CD14-positive monocyte (primary cell): Measurements from ENCODE around the gene KNDC1. TPM values are rescaled to one million over a fixed set of nuclear protein-coding genes. Genes with fewer than 3 reads are reported as not detected.

Experiments
- DNase-seq, 3 donors: peaks; one replicate each; pipeline ENCODE4 v3.0.0-alpha.2; 2011 to 2022
- H2AFZ ChIP-seq: 2 replicates; pipeline ENCODE4 v1.6.0; 2012; ENCODE audit warnings: mild to moderate bottlenecking, low read depth, low read length, inconsistent platforms; ENCODE audit not compliant: insufficient read depth, poor library complexity, severe bottlenecking
- H3K27ac ChIP-seq, 2 donors: 1 replicate in 1 of 2; 2 replicates in 1 of 2; pipeline ENCODE4 v1.5.1; 2012 to 2013; ENCODE audit warnings: low read length in 2 of 2, control low read depth in 1 of 2, inconsistent platforms in 1 of 2, low read depth in 1 of 2, mild to moderate bottlenecking in 1 of 2
- H3K27me3 ChIP-seq, 2 donors: one replicate each; pipeline versions ENCODE4 v1.6.0 to v1.6.1; 2011 to 2013; ENCODE audit warnings: low read length in 2 of 2; ENCODE audit not compliant: control insufficient read depth in 2 of 2, insufficient read depth in 2 of 2
- H3K36me3 ChIP-seq, 2 donors: replicated peaks in 1 of 2; 1 replicate in 1 of 2; 2 replicates in 1 of 2; pipeline versions ENCODE4 v1.5.1 to v1.6.1; 2012 to 2013; ENCODE audit warnings: low read length in 2 of 2, control low read depth in 1 of 2, inconsistent platforms in 1 of 2, mild to moderate bottlenecking in 1 of 2; ENCODE audit not compliant: insufficient read depth in 2 of 2, control insufficient read depth in 1 of 2
- H3K4me1 ChIP-seq, 2 donors: 1 replicate in 1 of 2; 2 replicates in 1 of 2; pipeline versions ENCODE4 v1.5.1 to v1.6.1; 2012 to 2013; ENCODE audit warnings: low read length in 2 of 2, control low read depth in 1 of 2, inconsistent platforms in 1 of 2, mild to moderate bottlenecking in 1 of 2, moderate library complexity in 1 of 2; ENCODE audit not compliant: insufficient read depth in 2 of 2, control insufficient read depth in 1 of 2
- H3K4me2 ChIP-seq: replicated peaks from 2 replicates; pipeline ENCODE3; 2012; ENCODE audit warnings: low read length, moderate library complexity, mild to moderate bottlenecking; ENCODE audit not compliant: poor library complexity, severe bottlenecking; ENCODE audit errors: extremely low read depth
- H3K4me3 ChIP-seq, 3 experiments: fragments of 200-600 bp in 1 of 3; sonication (generic) in 1 of 3; replicated peaks in 1 of 3; 1 replicate in 2 of 3; 2 replicates in 1 of 3; pipeline ENCODE4 v1.5.1; 2011 to 2013; ENCODE audit warnings: low read length in 3 of 3, mild to moderate bottlenecking in 3 of 3, control low read depth in 2 of 3, low read depth in 2 of 3, inconsistent platforms in 1 of 3, moderate library complexity in 1 of 3
- H3K79me2 ChIP-seq: 2 replicates; pipeline ENCODE4 v1.6.0; 2012; ENCODE audit warnings: mild to moderate bottlenecking, control low read depth, inconsistent platforms, low read length, moderate library complexity; ENCODE audit not compliant: insufficient read depth
- H3K9ac ChIP-seq: 2 replicates; pipeline ENCODE4 v1.6.0; 2017; ENCODE audit warnings: low read length, mild to moderate bottlenecking; ENCODE audit not compliant: insufficient read depth, poor library complexity, severe bottlenecking
- H3K9me3 ChIP-seq, 2 donors: replicated peaks in 1 of 2; 1 replicate in 1 of 2; 2 replicates in 1 of 2; pipeline versions ENCODE4 v1.5.1 to v1.6.1; 2012 to 2013; ENCODE audit warnings: low read length in 2 of 2, control low read depth in 1 of 2; ENCODE audit not compliant: control insufficient read depth in 1 of 2, insufficient read depth in 1 of 2
- H4K20me1 ChIP-seq: 2 replicates; pipeline ENCODE4 v1.6.0; 2012; ENCODE audit warnings: mild to moderate bottlenecking, low read length, control low read depth, moderate library complexity; ENCODE audit not compliant: insufficient read depth
- H3K27ac Mint-ChIP-seq, 7 donors: one replicate each; pipeline ENCODE4 v1.8.0; 2020; ENCODE audit warnings: mild to moderate bottlenecking in 7 of 7, mixed read lengths in 7 of 7, moderate library complexity in 6 of 7, inconsistent platforms in 2 of 7
- H3K27me3 Mint-ChIP-seq, 3 donors: one replicate each; pipeline ENCODE4 v1.8.0; 2021 to 2022; ENCODE audit warnings: low read depth in 3 of 3, mild to moderate bottlenecking in 3 of 3, mixed read lengths in 3 of 3, moderate library complexity in 3 of 3, inconsistent platforms in 1 of 3
- H3K36me3 Mint-ChIP-seq, 2 donors: one replicate each; pipeline ENCODE4 v1.8.0; 2020; ENCODE audit warnings: mixed read lengths in 2 of 2, inconsistent platforms in 1 of 2, mild to moderate bottlenecking in 1 of 2
- H3K4me1 Mint-ChIP-seq: one replicate; pipeline ENCODE4 v1.8.0; 2020; ENCODE audit warnings: mild to moderate bottlenecking, mixed read lengths
- H3K4me3 Mint-ChIP-seq, 2 donors: one replicate each; pipeline ENCODE4 v1.8.0; 2020; ENCODE audit warnings: mild to moderate bottlenecking in 2 of 2, mixed read lengths in 2 of 2, moderate library complexity in 1 of 2
- H3K9me3 Mint-ChIP-seq, 7 donors: one replicate each; pipeline ENCODE4 v1.8.0; 2020 to 2022; ENCODE audit warnings: mixed read lengths in 7 of 7, mild to moderate bottlenecking in 6 of 7, moderate library complexity in 6 of 7, inconsistent platforms in 2 of 7
- CTCF ChIP-seq: fragments of 200-600 bp; IDR thresholded peaks from one replicate; pipeline ENCODE4 v1.8.0; 2022; ENCODE audit warnings: antibody characterized with exemption, mild to moderate bottlenecking
- WGBS: methylation state at CpG from one replicate; pipeline ENCODE4 v1.1.5; 2013; ENCODE audit warnings: missing lambda C conversion rate; ENCODE audit not compliant: insufficient coverage; 5-methylcytosine and 5-hydroxymethylcytosine counted together
- intact Hi-C, 2 donors: fragments of 100-400 bp; cut with micrococcal nuclease; formaldehyde crosslinking; loops; one replicate each; pipeline versions ENCODE4 v1.15.0 to v1.15.1; 2023
- polyA plus RNA-seq, 3 donors: library from polyadenylated mRNA; depleted of rRNA in 1 of 3; unstranded in 2 of 3; stranded (reverse) in 1 of 3; fragments of 300-500 nt in 2 of 3; fragments of >200 nt in 1 of 3; fragmentation: Illumina TruSeq in 2 of 3; gene quantifications; 1 replicate in 2 of 3; 2 replicates in 1 of 3; pipeline ENCODE4 v1.2.3, GENCODE V29; 2012 to 2021

The KNDC1 gene
- polyA plus RNA-seq, 3 donors: 0.22 to 0.80 TPM; not detected in 1

GRCh38 chr10:133185916-133186315, 25.9 kb downstream of the KNDC1 start:
- no peak overlapping the region for H2AFZ ChIP-seq
- H3K27me3 ChIP-seq: no peaks in the 10 kb centered on the region
- no peaks in the 10 kb centered on the region for H3K36me3 ChIP-seq
- H3K27me3 Mint-ChIP-seq: peaks cover 1 to 9% (median 4%) of the 10 kb centered on the region in 3 donors
- no peak for TF ChIP-seq CTCF
- H3K4me3 ChIP-seq: no peak overlapping the region
- 91% methylated on average over 20 of the region's 27 CpGs for WGBS
- H3K9me3 ChIP-seq: peaks cover 0 to 9% of the 10 kb centered on the region in 2 donors
- no peaks in the 10 kb centered on the region for H3K36me3 Mint-ChIP-seq
- no peak overlapping the region for H3K9ac ChIP-seq
- no peak overlapping the region for H3K4me2 ChIP-seq
- intact Hi-C loops: no loop called here
- no peak overlapping the region for H3K27ac ChIP-seq
- H3K4me1 ChIP-seq: no peaks in the 10 kb centered on the region
- H4K20me1 ChIP-seq: no peaks in the 10 kb centered on the region
- no peak overlapping the region for H3K4me3 Mint-ChIP-seq
- peaks cover 0 to 8% (median 4%) of the 10 kb centered on the region in 7 donors for H3K9me3 Mint-ChIP-seq
- no peak for DNase-seq
- H3K27ac Mint-ChIP-seq: no peak overlapping the region
- H3K79me2 ChIP-seq: no peaks in the 10 kb centered on the region
- no peaks in the 10 kb centered on the region for H3K4me1 Mint-ChIP-seq

GRCh38 chr10:133186416-133187090, 26.5 kb downstream of the KNDC1 start:
- H3K4me3 Mint-ChIP-seq: no peak overlapping the region
- no peak overlapping the region for H2AFZ ChIP-seq

More at GRCh38 chr10:133186416-133187090, 26.5 kb downstream of the KNDC1 start:
- no peaks in the 10 kb centered on the region for H4K20me1 ChIP-seq
- intact Hi-C loops: no loop called here
- no peak for TF ChIP-seq CTCF
- H3K27me3 ChIP-seq: no peaks in the 10 kb centered on the region
- Mint-ChIP-seq H3K4me1 (no peaks in the 10 kb centered on the region), H3K36me3 (no peaks in the 10 kb centered on the region), H3K27me3 (peaks cover 1 to 9% (median 4%) of the 10 kb centered on the region in 3 donors), H3K9me3 (peaks cover 0 to 8% (median 4%) of the 10 kb centered on the region in 7 donors), H3K27ac (no peak overlapping the region)
- no peak overlapping the region for H3K9ac ChIP-seq
- no peak overlapping the region for H3K4me2 ChIP-seq
- WGBS: 87% methylated on average over 21 of the region's 34 CpGs
- H3K9me3 ChIP-seq: peaks cover 0 to 9% of the 10 kb centered on the region in 2 donors
- no peak overlapping the region for H3K27ac ChIP-seq
- no peaks in the 10 kb centered on the region for H3K36me3 ChIP-seq
- no peaks in the 10 kb centered on the region for H3K79me2 ChIP-seq
- H3K4me3 ChIP-seq: no peak overlapping the region
- H3K4me1 ChIP-seq: no peaks in the 10 kb centered on the region
- DNase-seq: no peak
